ENCODE measurements around the gene GRIA1. TPM values are rescaled to one million over a fixed set of nuclear protein-coding genes. Genes with fewer than 3 reads are reported as not detected.
"Not testable (repeated sequence)": the region's sequence is repeated elsewhere in the genome, so short reads cannot be mapped to it uniquely, and the experiment has no call there.

Gene GRIA1
- total RNA-seq, 6 experiments from 2014 or later: 0.10 to 0.57 (median 0.21) TPM

DNA sequence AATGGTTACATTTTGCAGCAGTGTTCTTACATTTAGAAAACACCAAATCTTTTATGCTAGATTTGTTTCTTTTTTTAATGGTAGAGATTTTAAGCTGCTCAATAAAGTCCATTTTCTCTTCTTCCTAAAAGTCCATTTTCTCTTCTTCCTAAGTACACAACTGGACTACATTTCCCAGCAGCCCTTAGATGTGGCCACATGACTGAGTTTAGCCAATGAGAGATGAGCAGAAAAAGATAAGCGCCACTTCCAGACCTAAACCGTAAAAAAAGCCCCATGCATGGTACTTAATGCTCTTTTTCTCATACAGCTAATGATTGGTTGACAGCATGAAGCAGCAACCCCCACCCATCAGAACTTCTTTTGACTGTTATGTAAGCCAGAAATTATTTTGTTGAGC is 341.5 kb downstream of the GRIA1 start:
- H3K27me3 Mint-ChIP-seq (ENCODE audit: insufficient read depth): peaks cover 2% of the 10 kb centered on the region; the same call in 1 of the 2 replicates
- peak; percentile 22 for DNase-seq
- H3K27ac Mint-ChIP-seq: no peak overlapping the region
- TF ChIP-seq, protein P1, sequence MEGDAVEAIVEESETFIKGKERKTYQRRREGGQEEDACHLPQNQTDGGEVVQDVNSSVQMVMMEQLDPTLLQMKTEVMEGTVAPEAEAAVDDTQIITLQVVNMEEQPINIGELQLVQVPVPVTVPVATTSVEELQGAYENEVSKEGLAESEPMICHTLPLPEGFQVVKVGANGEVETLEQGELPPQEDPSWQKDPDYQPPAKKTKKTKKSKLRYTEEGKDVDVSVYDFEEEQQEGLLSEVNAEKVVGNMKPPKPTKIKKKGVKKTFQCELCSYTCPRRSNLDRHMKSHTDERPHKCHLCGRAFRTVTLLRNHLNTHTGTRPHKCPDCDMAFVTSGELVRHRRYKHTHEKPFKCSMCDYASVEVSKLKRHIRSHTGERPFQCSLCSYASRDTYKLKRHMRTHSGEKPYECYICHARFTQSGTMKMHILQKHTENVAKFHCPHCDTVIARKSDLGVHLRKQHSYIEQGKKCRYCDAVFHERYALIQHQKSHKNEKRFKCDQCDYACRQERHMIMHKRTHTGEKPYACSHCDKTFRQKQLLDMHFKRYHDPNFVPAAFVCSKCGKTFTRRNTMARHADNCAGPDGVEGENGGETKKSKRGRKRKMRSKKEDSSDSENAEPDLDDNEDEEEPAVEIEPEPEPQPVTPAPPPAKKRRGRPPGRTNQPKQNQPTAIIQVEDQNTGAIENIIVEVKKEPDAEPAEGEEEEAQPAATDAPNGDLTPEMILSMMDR (IDR thresholded peaks at IDR 0.05): no peak
- H3K4me1 Mint-ChIP-seq (ENCODE audit: low read depth): peaks cover 11% of the 10 kb centered on the region
- no peak overlapping the region for H3K4me3 Mint-ChIP-seq
- H3K9me3 Mint-ChIP-seq: no peaks in the 10 kb centered on the region; the same call in 1 of the 2 replicates
- no peaks in the 10 kb centered on the region for H3K36me3 Mint-ChIP-seq (ENCODE audit: low read depth)

DNA sequence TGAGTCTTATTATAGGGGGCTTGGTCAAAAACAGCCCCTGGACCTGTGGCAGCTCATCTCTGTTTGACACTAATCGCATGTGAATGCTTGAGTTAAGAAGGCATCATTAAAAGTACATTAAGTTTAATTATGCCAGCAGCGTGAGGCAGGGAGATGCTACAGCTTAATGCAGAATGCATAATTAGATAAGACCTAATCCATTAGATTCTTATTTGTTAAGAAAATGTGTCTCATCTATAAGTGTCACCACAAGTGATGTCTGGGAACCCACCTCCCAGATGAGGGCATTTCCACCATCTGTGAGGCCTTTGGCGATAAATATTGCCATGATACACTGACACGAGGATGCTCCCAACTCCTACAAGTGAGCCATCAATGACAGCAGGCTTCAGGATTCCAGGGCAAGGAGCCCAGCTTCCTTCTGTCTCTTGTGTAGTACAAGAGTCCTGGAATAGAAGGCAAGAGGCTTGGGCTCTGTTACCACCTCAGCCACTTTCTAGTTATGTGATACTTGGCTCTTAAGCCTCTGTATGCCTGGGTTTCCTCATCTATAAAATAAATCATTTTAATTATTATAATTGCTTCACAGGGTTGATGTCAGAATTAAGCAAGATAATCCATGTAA is 345.5 kb downstream of the GRIA1 start:
- no peak overlapping the region for H3K4me3 Mint-ChIP-seq

DNA sequence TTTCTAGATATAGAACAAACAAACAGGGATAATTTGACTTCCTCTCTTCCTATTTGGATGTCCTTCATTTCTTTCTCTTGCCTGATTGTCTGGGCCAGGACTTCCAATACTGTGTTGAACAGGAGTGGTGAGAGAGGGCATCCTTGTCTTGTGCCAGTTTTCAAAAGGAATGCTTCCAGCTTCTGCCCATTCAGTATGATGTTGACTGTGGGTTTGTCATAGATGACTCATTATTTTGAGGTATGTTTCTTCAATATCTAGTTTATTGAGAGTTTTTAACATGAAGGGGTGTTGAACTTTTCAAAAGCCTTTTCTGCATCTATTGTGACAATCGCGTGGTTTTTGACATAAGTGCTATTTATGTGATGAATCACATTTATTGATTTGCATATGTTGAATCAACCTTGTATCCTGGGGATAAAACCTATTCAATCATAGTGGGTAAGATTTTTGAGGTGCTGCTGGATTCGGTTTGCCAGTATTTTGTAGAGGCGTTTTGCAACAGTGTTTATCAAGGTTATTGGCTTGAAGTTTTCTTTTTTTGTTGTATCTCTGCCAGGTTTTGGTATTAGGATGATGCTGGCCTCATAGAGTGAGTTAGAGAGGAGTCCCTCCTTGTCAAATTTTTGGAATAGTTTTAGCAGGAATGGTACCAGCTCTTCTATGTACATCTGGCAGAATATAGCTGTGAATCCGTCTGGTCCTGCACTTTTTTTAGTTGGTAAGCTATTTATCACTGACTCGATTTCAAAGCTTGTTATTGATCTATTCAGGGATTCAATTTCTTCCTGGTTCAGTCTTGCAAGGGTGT is 359.0 kb downstream of the GRIA1 start:
- H3K4me1 Mint-ChIP-seq (ENCODE audit: low read depth): peaks cover 11% of the 10 kb centered on the region
- H3K9me3 Mint-ChIP-seq; H3K27me3 Mint-ChIP-seq (ENCODE audit: insufficient read depth); H3K27ac Mint-ChIP-seq; H3K4me3 Mint-ChIP-seq; H3K36me3 Mint-ChIP-seq (ENCODE audit: low read depth): not testable (repeated sequence)
- DNase-seq: peak; percentile 2

More for the DNA sequence above, 345.5 kb downstream of the GRIA1 start:
- no peak for DNase-seq
- Mint-ChIP-seq H3K27me3 (ENCODE audit: insufficient read depth) (peaks cover 2% of the 10 kb centered on the region; the same call in 1 of the 2 replicates), H3K9me3 (no peaks in the 10 kb centered on the region), H3K36me3 (ENCODE audit: low read depth) (no peaks in the 10 kb centered on the region), H3K27ac (no peak overlapping the region), H3K4me1 (ENCODE audit: low read depth) (no peaks in the 10 kb centered on the region)
- TF ChIP-seq, protein P1 (IDR thresholded peaks at IDR 0.05): no peak

DNA sequence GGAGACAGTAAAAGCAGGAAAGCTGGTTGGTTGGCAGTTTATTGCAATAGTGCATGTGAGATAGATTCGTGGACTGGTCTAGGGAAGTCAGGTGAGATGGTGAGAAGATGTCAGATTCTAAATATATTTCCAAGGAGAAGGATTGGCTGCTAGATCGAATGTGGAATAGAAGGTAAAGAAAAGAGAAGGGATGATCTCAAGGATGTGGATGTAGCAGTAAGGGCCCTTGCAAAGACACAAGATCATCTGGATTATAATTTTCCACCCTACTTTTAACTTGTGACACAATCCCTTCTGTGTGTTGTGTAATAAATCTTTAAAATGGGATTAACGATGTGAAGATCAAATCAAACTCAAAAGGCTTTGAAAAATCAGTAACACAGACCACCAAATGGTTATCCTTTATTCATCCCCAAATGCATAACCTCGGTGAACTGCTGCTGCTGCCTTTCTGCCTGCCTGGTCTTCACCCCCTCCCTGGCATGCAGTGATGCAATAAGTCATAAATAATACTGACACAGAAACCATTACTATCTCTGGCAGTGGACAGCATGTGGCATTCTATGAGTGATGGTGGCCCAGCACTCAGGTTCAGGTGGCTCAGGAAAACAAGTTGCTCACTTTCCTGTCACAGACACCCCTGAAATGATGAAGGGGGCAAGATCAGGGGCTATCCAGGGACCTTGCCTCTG is 369.9 kb downstream of the GRIA1 start:
- H3K4me3 Mint-ChIP-seq: no peak overlapping the region
- no peaks in the 10 kb centered on the region for H3K36me3 Mint-ChIP-seq (ENCODE audit: low read depth)
- no peak for DNase-seq
- peaks cover 5% of the 10 kb centered on the region; the same call in 1 of the 2 replicates for H3K9me3 Mint-ChIP-seq
- TF ChIP-seq, protein P1 (IDR thresholded peaks at IDR 0.05): no peak
- no peaks in the 10 kb centered on the region for H3K4me1 Mint-ChIP-seq (ENCODE audit: low read depth)
- no peak overlapping the region for H3K27ac Mint-ChIP-seq
- H3K27me3 Mint-ChIP-seq (ENCODE audit: insufficient read depth): peaks cover 9% of the 10 kb centered on the region

DNA sequence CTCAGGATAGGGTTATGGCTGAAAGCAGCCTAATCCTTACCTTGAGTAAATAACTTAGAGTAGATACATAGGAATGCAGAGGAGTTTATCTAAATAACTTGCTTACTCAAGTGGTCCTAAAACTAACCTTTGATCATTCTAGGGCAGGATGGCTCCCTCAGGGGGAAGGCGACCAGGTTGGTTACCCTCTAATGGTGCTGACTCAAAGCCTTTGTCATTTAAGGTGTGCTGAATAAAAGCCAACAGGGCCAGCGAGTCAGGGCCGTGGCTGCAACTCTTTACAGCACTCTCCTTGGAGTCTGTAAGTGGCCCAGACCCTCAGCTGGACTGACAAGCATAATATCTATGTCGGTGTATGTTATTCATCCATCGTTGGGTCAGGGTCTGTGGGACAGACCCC is 372.4 kb downstream of the GRIA1 start:
- H3K4me3 Mint-ChIP-seq, DNase-seq: not testable (repeated sequence)

More for the DNA sequence above, 372.4 kb downstream of the GRIA1 start:
- H3K27ac Mint-ChIP-seq; H3K27me3 Mint-ChIP-seq (ENCODE audit: insufficient read depth); H3K36me3 Mint-ChIP-seq (ENCODE audit: low read depth); H3K9me3 Mint-ChIP-seq; H3K4me1 Mint-ChIP-seq (ENCODE audit: low read depth): not testable (repeated sequence)
